HUDEP-2 (cell line): ENCODE measurements around the gene SLC27A1.
"Not testable (repeated sequence)": the region's sequence is repeated elsewhere in the genome, so short reads cannot be mapped to it uniquely, and the experiment has no call there.

Source experiments
- DNase-seq, 76 experiments: peaks; one replicate each; lab custom pipeline; 2025; ENCODE audit not compliant: unreplicated experiment in 76 of 76; lab: John Stamatoyannopoulos, UW

Gene SLC27A1

GRCh38 chr19:17532557-17532956 lies 62.2 kb downstream of the SLC27A1 start:
- DNase-seq, result no peak

GRCh38 chr19:17534767-17535166 lies 64.4 kb downstream of the SLC27A1 start:
- no peak for DNase-seq

GRCh38 chr19:17536955-17537354 lies 66.6 kb downstream of the SLC27A1 start:
- peak in 2 of 76 experiments; percentile 7 to 9 for DNase-seq

GRCh38 chr19:17538684-17539237 lies 68.4 kb downstream of the SLC27A1 start:
- DNase-seq, result peak in 2 of 76 experiments; percentile 10 to 18

GRCh38 chr19:17539238-17540117 lies 69.2 kb downstream of the SLC27A1 start:
- peak in 75 of 76 experiments; percentile 70 to 100 (median 99) for DNase-seq

- DNase-seq, result no peak
Measured at GRCh38 chr19:17540174-17540573, 69.8 kb downstream of the SLC27A1 start.

- no peak for DNase-seq
Measured at GRCh38 chr19:17541184-17541759, 70.9 kb downstream of the SLC27A1 start.

GRCh38 chr19:17542042-17542441 lies 71.7 kb downstream of the SLC27A1 start:
- no peak for DNase-seq

- no peak for DNase-seq
Measured at GRCh38 chr19:17542793-17543582, 72.7 kb downstream of the SLC27A1 start.

- no peak for DNase-seq
Measured at GRCh38 chr19:17543986-17544385, 73.7 kb downstream of the SLC27A1 start.

GRCh38 chr19:17544418-17544817 lies 74.1 kb downstream of the SLC27A1 start:
- no peak for DNase-seq

- DNase-seq, result no peak
Measured at GRCh38 chr19:17548145-17548544, 77.8 kb downstream of the SLC27A1 start.

GRCh38 chr19:17549085-17549740 lies 78.9 kb downstream of the SLC27A1 start:
- DNase-seq, result no peak

- no peak for DNase-seq
Measured at GRCh38 chr19:17550076-17550667, 79.8 kb downstream of the SLC27A1 start.

- DNase-seq, result not testable (repeated sequence)
Measured at GRCh38 chr19:17552735-17553134, 82.4 kb downstream of the SLC27A1 start.

GRCh38 chr19:17553256-17553655 lies 82.9 kb downstream of the SLC27A1 start:
- no peak for DNase-seq

GRCh38 chr19:17554968-17555479 lies 84.7 kb downstream of the SLC27A1 start:
- peak in 2 of 76 experiments; percentile 57 to 78 for DNase-seq

GRCh38 chr19:17555480-17555928 lies 85.2 kb downstream of the SLC27A1 start, which contains the start of gene COLGALT1:
Gene COLGALT1, plus strand, starts transcription at chr19:17555649. Its CDS starts 65 bp downstream, at chr19:17555714.
- peak in 74 of 76 experiments; percentile 63 to 100 (median 99) for DNase-seq
